NT2/D1 (cell line): ENCODE measurements around the gene FAM177A1.
"Not testable (repeated sequence)": the region's sequence is repeated elsewhere in the genome, so short reads cannot be mapped to it uniquely, and the experiment has no call there.

Experiments used
- DNase-seq: peaks from one replicate; pipeline ENCODE4 v3.0.0-alpha.2; 2011; ENCODE audit warnings: low read depth, low spot score
- H3K27me3 ChIP-seq: 2 replicates; pipeline ENCODE4 v1.6.0; 2011; ENCODE audit warnings: mild to moderate bottlenecking; ENCODE audit not compliant: insufficient read length, insufficient read depth
- H3K36me3 ChIP-seq: 2 replicates; pipeline ENCODE4 v1.6.1; 2011; ENCODE audit warnings: mild to moderate bottlenecking, low read length, mixed read lengths; ENCODE audit not compliant: insufficient read depth, insufficient read length
- H3K4me1 ChIP-seq: 2 replicates; pipeline ENCODE4 v1.5.1; 2011; ENCODE audit not compliant: insufficient read depth, insufficient read length
- H3K4me3 ChIP-seq: 2 replicates; pipeline ENCODE4 v1.5.1; 2011; ENCODE audit warnings: low read depth; ENCODE audit not compliant: insufficient read length
- H3K9ac ChIP-seq: 2 replicates; pipeline ENCODE4 v1.6.0; 2011; ENCODE audit warnings: low read depth; ENCODE audit not compliant: insufficient read length
- H3K9me3 ChIP-seq: 2 replicates; pipeline ENCODE4 v1.5.1; 2011; ENCODE audit warnings: mild to moderate bottlenecking, low read length; ENCODE audit not compliant: insufficient read depth
- SUZ12 ChIP-seq: IDR thresholded peaks from 2 replicates; pipeline ENCODE4 v1.6.1; 2011; ENCODE audit not compliant: insufficient read length, insufficient read depth; ENCODE audit errors: extremely low read depth
- YY1 ChIP-seq: IDR thresholded peaks from 2 replicates; pipeline ENCODE4 v1.6.1; 2011; ENCODE audit not compliant: insufficient read length, insufficient read depth
- ZNF274 ChIP-seq: IDR thresholded peaks from 2 replicates; pipeline ENCODE4 v1.6.1; 2011; ENCODE audit warnings: mild to moderate bottlenecking, low read depth, low read length

FAM177A1 gene

GRCh38 chr14:35028435-35028834 is 17.6 kb upstream of the FAM177A1 start:
- TF ChIP-seq ZNF274 (no peak), SUZ12 (no peak), YY1 (no peak)
- Histone ChIP-seq H3K4me3 (no peak overlapping the region), H3K4me1 (no peaks in the 10 kb centered on the region), H3K27me3 (no peaks in the 10 kb centered on the region), H3K36me3 (peaks cover 39% of the 10 kb centered on the region), H3K9me3 (0 out of 2 replicates have a peak, but pooled peaks cover 5% of the 10 kb centered on the region), H3K9ac (no peak overlapping the region)
- DNase-seq: no peak

GRCh38 chr14:35032562-35032961 is 13.5 kb upstream of the FAM177A1 start:
- no peaks in the 10 kb centered on the region for H3K27me3 ChIP-seq
- peaks cover 20% of the 10 kb centered on the region; the same call in 1 of the 2 replicates for H3K9me3 ChIP-seq
- DNase-seq: no peak
- no peaks in the 10 kb centered on the region for H3K4me1 ChIP-seq
- H3K36me3 ChIP-seq: peaks cover 23% of the 10 kb centered on the region
- TF ChIP-seq ZNF274 (no peak), SUZ12 (no peak), YY1 (no peak)
- no peak overlapping the region for H3K4me3 ChIP-seq
- H3K9ac ChIP-seq: no peak overlapping the region

- no peak for TF ChIP-seq YY1
- no peak for TF ChIP-seq ZNF274
- TF ChIP-seq SUZ12: no peak
- DNase-seq: no peak
- Histone ChIP-seq H3K9ac (no peak overlapping the region), H3K36me3 (peaks cover 6% of the 10 kb centered on the region), H3K27me3 (no peaks in the 10 kb centered on the region), H3K9me3 (peaks cover 20% of the 10 kb centered on the region; the same call in 1 of the 2 replicates), H3K4me1 (no peaks in the 10 kb centered on the region), H3K4me3 (no peak overlapping the region)
These were observed 11.6 kb upstream of the FAM177A1 start for GRCh38 chr14:35034440-35034833.

GRCh38 chr14:35034944-35035554 is 11.0 kb upstream of the FAM177A1 start:
- peaks cover 20% of the 10 kb centered on the region; the same call in 1 of the 2 replicates for H3K9me3 ChIP-seq
- not testable (repeated sequence) for DNase-seq, H3K4me3 ChIP-seq, H3K9ac ChIP-seq, H3K36me3 ChIP-seq, H3K4me1 ChIP-seq, H3K27me3 ChIP-seq

GRCh38 chr14:35038312-35038711 is 7.8 kb upstream of the FAM177A1 start:
- H3K9me3 ChIP-seq: peaks cover 15% of the 10 kb centered on the region; the same call in 1 of the 2 replicates
- not testable (repeated sequence) for H3K36me3 ChIP-seq, H3K4me3 ChIP-seq, H3K27me3 ChIP-seq, DNase-seq, H3K4me1 ChIP-seq, H3K9ac ChIP-seq

GRCh38 chr14:35042632-35043031 is 3.4 kb upstream of the FAM177A1 start:
- H3K36me3 ChIP-seq: no peaks in the 10 kb centered on the region
- H3K9me3 ChIP-seq: no peaks in the 10 kb centered on the region
- no peak for DNase-seq
- no peak overlapping the region for H3K4me3 ChIP-seq
- H3K27me3 ChIP-seq: no peaks in the 10 kb centered on the region
- no peak overlapping the region for H3K9ac ChIP-seq
- TF ChIP-seq SUZ12: no peak
- TF ChIP-seq YY1: no peak
- no peak for TF ChIP-seq ZNF274
- H3K4me1 ChIP-seq: no peaks in the 10 kb centered on the region

- Histone ChIP-seq H3K4me3 (no peak overlapping the region), H3K9me3 (no peaks in the 10 kb centered on the region), H3K36me3 (peaks cover 2% of the 10 kb centered on the region), H3K4me1 (no peaks in the 10 kb centered on the region), H3K27me3 (no peaks in the 10 kb centered on the region), H3K9ac (no peak overlapping the region)
- TF ChIP-seq SUZ12 (no peak), ZNF274 (no peak), YY1 (no peak)
- DNase-seq: no peak
These were observed 3.0 kb upstream of the FAM177A1 start for GRCh38 chr14:35043046-35043445.
